Adipose tissue (tissue), 3 donors: ENCODE results near the gene SLC1A4. TPM values are rescaled to one million over a fixed set of nuclear protein-coding genes. Genes with fewer than 3 reads are reported as not detected.

Experiments used
- H3K27ac ChIP-seq: one replicate; pipeline ENCODE4 v1.5.1; 2013; ENCODE audit warnings: low read depth, low read length
- WGBS, 3 donors: extraction: QIAGEN DNeasy Blood & Tissue Kit; methylation state at CpG; one replicate each; pipeline ENCODE4 v1.1.7; 2013; 5-methylcytosine and 5-hydroxymethylcytosine counted together
- polyA plus RNA-seq, 3 donors: library from polyadenylated mRNA; stranded (reverse); fragments of 200-250 nt; gene quantifications; one replicate each; pipeline ENCODE4 v1.2.3, GENCODE V29; 2013
- donor health status: healthy with polysubstance abuse.
- donor health status: Bipolar disorder and iron deficiency.
- donor health status: healthy.

The SLC1A4 gene
- polyA plus RNA-seq, 3 donors: 3.1 to 30.9 (median 3.3) TPM

DNA sequence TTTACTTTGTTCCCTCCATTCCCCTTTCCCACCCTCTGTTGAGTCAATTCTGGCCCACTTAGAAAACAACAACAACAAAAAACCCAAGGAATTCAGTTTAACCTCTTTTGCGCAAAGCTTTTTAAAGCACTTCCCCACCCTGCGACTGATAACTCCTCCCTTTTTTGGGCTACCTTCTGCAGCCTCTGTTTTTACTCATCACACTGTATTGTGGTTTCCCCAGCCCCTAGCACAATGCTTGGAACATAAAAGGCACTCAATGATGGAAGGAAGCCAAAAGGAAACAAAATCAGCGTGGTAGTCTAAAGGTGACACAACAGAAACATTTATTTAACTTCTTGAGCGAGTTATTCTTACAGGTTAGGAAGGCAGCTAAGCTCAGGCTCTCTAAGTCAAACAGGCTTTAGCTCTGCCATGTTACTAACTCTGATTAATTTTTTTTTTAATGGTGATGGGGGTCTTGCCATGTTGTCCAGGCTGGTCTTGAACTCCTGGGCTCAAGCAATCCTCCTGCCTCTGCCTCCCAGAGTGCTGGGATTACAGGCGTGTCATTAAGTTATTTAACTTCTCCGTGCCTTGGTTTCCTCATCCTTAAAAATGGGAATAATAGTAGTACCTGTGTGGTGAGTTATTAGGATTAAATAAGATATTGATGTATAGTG lies 68.3 kb downstream of the SLC1A4 start:
- H3K27ac ChIP-seq: no peak overlapping the region
- 39 to 55% (median 46%) methylated on average over 6 of the region's 6 CpGs for WGBS, 3 donors

DNA sequence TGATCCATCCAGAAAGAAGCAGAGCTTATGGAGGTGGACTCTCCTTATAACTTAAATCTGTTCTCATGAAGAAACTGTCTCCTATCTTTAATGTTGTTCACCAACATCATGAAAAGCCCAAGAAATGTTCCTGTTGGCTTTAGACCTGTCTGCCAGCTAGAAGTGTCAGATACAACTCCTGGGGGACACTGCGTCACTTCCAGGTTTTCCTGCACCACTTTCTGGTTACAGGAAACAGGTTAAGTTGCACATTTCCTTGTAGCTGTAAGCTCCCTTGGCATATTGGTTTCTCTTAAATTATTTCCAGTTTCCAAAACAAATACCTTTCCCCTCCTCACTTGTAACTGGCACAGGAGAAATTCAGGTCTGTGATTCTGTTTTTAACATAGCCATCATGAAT lies 69.9 kb downstream of the SLC1A4 start:
- WGBS, 3 donors: 44 to 68% (median 50%) methylated on average over 1 of the region's 1 CpG
- H3K27ac ChIP-seq: no peak overlapping the region

DNA sequence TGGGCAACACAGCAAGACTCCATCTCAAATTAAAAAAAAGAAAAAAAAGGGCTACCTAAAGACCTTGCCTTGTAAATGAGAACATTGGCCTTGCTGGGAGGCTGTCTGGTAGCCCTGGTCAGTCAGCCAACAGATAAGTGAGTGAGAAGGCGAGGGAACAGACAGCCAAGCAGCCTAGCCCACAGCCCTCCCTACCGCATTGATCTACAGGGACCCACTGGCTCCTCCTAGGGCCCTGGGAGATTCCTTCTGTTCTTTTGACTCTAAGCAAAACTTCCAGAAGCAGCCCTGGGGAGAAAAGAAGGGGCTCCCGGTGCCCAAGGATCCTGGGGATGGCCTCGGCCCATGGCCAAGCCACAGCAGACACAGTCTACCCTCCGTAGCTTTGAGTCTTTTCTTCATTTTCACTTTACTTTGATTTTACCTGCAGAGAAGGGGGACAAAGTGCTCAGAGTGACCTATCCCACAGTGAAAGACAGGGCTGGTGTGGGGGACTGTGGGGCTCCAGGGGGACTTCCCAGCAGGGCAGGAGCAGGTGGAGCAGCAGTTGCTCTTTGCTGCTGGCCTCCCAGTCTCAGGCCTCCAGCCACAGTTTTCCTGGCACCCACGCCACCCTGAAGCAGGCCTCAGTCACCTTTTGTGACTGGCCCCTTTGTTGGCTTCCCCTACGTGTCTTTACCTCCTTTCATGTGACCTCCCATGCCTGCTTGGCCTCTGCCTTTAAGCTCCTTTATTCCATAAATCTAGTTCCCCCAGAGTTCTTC lies 72.1 kb downstream of the SLC1A4 start:
- H3K27ac ChIP-seq: no peak overlapping the region
- 52 to 79% (median 62%) methylated on average over 7 of the region's 7 CpGs for WGBS, 3 donors

DNA sequence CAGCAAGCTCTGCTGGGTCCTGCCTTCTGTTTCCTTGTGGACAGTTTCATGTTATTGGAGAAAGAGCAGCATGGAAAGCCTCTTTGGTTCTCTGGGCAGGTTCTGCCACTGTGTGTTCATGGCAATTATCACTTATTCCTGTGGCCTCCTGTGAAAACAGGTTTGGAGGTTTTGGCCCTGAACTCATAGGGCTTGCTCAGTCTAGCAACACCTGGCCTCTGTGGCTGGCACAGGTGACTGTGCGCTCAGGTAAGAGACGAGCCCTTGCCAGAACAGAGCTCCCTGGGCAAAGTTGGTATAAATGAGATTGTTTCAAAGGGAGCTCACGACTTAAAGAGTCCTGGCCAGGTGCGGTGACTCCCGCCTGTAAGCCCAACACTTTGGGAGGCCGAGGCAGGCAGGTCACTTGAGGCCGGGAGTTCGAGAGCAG lies 72.7 kb downstream of the SLC1A4 start:
- WGBS, 3 donors: 59 to 97% (median 91%) methylated on average over 8 of the region's 8 CpGs

DNA sequence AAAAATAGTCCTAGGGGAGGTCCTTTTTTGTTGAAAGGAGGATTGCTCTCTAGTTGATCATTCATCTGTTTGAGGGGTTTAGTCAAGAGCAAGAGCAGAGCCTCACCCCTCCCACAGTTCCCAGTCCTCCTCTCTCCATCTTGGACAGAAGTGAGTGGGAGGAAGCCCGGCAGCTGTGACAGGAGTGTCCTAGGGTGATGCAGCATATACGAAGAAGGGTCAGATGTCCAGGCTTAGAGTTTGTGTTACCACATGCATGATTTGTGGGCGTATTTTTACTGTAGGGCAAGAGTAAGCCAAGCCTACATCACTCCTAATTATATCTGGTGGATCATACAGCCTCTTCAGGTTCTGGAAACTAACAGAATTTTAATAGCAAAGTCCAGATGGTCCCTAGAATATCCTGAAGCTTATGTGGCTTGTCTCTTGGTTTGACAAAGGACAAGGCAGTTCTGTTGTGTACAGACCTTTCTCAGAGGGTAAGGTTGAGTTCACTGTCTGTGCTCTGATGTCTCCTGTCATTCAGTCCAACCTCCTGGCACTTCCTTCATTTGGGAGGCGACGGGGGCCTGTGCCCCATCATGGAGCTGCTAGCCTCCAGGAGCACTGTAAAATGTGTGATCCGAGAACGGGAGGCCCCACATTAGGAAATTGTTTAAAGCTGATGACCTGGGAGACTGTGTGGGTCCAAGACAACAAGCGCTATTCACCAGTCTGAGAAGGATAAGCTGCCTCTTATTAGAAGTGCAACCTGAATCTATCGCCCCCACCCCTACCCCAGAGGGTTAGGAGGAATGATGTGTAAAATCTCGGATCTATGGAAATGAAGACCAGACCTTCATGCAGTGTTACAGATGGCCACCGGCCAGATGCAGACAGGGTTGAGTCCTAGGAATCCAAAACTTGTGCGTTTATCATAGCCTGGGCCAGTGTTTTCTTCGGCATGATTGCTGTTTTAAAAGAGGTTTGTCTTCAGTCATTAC lies 73.9 kb downstream of the SLC1A4 start:
- no peak overlapping the region for H3K27ac ChIP-seq
- WGBS, 3 donors: 53 to 80% (median 59%) methylated on average over 13 of the region's 13 CpGs

More for the DNA sequence above, 72.7 kb downstream of the SLC1A4 start:
- no peak overlapping the region for H3K27ac ChIP-seq

DNA sequence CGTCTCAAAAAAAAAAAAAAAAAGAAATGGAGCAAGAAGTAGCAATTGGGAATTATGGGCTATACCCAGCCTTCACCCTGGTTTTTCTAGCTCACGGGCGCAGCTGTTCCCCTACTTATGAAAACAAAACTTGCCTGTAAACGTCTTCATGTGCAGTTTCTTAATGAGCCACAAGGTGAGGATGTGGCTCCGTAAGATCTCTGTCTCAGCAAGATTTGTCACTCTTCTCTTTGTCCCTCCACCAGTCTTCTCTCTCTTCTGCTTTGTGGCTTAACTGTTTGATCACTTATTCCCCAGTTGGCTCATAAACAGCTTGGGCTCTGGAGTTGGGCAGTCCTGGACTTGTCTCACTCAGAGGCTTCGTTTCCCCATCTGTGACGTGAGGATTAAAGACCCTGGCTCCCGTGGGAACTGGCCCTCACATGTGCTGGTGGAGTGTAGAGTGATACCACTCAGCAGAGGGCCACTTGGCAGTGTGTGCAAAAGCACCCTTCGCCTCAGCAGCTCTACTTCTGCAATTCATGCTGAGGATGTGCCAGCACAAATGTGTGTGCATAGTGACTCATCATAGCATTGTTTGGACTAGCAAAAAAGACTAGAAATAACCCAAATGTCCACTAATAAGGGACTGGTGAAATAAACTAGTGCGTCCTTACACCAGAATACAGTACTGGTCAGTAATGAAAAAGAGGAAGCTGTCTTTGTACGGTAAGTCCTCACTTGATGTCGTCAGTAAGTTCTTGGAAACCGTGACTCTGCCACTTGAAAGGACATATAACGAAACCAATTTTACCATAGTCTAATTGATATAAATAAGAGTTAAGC lies 75.7 kb downstream of the SLC1A4 start:
- WGBS, 3 donors: 14 to 43% (median 23%) methylated on average over 14 of the region's 14 CpGs
- peak overlapping the region; percentile 29 for H3K27ac ChIP-seq

DNA sequence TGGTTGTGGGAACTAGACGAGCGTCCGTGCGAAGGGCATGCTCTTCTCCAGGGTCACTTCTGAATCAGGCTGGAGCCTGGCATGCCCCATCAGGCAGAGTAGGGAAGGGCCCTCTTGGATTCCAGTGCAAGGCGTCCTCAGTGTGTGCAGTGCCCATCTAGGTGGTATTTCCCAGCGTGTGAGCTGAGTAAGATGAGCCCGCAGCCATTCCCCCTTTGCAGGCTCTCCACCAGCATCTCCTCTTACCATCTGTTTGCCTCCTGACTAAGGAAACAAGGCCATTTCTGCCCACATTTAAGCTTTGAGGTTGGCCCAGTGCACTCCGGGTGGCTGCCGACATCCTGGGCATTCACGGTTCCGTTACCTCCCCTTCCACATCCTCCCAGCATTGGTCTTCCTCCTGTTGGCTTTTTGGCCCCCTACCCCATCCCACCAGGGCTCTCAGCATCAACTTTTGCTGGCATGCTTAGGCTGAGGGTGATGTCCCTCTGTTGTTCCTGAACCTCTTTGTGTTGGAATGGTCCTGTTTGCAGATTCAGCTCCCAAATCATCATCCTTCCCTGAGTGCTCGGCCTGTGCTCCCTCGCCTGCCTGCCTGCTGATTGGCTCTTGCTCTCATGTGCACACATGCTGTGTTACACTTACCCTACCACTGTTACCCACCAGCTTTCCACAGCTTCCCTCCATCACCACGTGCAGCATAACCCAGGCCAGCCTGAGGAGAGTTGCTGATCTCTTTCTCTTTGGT lies 78.8 kb downstream of the SLC1A4 start:
- 62 to 74% (median 71%) methylated on average over 14 of the region's 14 CpGs for WGBS, 3 donors
- H3K27ac ChIP-seq: no peak overlapping the region

DNA sequence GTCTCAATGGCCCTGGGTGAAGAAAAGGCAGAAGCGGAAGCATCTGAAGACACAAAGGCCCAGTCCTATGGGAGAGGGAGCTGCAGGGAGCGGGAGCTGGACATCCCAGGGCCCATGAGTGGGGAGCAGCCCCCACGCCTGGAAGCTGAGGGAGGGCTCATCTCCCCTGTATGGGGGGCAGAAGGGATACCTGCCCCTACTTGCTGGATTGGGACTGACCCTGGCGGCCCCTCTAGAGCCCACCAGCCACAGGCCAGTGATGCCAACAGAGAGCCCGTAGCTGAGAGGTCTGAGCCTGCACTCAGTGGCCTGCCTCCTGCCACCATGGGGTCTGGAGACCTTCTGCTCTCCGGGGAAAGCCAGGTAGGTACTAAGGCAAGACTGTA lies 80.2 kb downstream of the SLC1A4 start:
- no peak overlapping the region for H3K27ac ChIP-seq
- 80 to 86% (median 84%) methylated on average over 6 of the region's 6 CpGs for WGBS, 3 donors

DNA sequence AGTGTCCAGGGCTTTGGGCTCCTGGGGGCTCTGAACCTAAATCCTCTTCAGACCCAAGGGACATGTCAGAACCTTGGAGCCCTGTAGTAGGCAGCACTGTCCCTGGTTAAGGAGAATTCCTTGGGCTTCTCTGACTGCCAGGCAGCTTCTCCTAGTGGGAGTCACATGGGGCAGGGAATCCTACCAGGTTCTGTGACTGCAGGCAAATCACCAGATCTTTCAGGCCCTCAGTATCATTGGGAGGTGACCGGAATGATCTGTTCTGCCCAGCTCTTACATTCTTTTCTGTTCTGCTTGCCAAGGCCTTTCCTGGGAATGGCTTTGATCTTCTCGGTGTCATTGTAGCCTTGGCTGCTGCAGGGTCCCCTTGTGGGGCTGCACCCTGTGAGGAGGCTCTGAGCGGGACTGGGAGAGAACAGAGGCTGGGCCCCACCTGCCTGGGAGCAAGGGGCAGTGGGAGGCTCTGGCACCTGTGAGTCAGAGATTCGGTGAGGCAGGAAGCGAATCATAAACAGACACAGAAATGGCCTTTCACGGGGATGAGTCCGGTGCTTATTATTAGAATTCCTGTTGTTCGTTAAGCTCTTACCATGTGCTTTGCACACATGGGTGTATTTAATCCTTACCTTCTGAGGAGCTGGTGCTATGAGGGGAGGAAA lies 81.1 kb downstream of the SLC1A4 start:
- WGBS, 3 donors: 52 to 68% (median 57%) methylated on average over 8 of the region's 8 CpGs

DNA sequence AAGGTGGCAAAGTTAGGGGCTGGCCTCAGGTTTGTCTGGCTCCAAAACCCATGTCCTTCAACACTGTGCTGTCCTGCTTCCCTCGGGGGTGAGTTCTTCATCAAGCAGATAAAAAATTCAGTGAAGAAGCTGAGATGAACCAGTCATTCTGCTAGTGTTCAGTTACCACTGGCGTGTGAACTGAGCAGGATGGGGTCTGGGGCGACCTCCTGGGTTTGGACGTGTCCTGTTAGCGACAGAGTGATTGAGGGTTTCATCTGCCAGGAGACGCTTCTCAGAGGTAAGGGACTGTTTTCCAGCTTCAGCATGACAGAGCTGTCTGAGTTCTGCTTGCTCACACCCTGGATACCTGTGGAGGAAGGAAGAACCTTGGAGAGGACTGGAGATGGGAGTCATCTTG lies 81.7 kb downstream of the SLC1A4 start:
- WGBS, 3 donors: 82 to 89% (median 83%) methylated on average over 6 of the region's 6 CpGs
- no peak overlapping the region for H3K27ac ChIP-seq

More for the DNA sequence above, 81.1 kb downstream of the SLC1A4 start:
- H3K27ac ChIP-seq: no peak overlapping the region

DNA sequence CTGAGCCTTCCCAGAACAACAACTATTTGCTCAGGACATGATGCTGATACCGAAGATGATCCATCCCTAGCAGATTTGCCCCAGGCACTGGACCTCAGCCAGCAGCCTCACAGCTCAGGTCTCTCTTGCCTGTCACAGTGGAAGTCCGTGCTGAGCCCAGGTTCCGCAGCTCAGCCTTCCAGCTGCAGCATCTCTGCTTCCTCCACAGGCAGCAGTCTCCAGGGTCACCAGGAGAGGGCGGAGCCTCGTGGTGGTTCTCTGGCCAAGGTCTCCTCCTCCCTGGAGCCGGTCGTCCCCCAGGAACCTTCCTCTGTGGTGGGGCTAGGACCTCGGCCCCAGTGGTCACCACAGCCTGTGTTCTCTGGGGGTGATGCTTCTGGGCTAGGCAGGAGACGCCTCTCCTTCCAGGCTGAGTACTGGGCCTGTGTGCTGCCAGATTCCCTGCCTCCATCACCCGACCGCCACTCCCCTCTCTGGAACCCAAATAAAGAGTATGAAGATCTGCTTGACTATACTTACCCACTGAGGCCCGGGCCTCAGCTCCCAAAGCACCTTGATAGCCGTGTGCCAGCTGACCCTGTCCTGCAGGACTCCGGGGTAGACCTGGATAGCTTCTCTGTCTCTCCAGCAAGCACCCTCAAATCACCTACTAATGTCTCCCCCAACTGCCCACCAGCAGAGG lies 82.4 kb downstream of the SLC1A4 start:
- no peak overlapping the region for H3K27ac ChIP-seq
- 63 to 81% (median 77%) methylated on average over 13 to 14 of the region's 14 CpGs for WGBS, 3 donors

DNA sequence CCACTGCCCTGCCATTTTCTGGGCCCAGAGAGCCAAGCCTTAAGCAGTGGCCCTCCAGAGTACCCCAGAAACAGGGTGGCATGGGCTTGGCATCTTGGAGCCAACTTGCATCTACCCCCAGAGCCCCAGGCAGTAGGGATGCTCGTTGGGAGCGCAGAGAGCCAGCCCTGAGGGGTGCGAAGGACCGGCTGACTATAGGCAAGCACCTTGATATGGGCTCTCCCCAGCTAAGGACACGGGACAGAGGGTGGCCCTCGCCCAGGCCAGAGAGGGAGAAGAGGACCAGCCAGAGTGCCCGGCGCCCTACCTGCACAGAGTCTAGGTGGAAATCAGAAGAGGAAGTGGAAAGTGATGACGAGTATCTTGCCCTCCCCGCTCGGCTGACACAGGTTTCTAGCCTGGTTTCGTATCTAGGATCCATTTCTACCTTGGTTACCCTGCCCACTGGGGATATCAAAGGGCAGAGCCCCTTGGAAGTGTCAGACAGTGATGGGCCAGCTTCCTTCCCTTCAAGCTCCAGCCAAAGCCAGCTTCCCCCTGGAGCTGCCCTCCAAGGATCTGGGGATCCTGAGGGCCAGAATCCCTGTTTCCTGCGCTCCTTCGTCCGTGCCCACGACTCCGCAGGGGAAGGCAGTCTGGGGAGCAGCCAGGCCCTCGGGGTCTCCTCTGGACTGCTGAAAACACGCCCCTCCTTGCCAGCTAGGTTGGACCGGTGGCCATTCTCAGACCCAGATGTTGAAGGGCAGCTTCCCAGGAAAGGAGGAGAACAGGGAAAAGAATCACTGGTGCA lies 83.2 kb downstream of the SLC1A4 start:
- WGBS, 3 donors: 83 to 87% (median 87%) methylated on average over 20 of the region's 20 CpGs
- no peak overlapping the region for H3K27ac ChIP-seq
